HG02588 (cell line): ENCODE results near the gene FGGY.
"Not testable (repeated sequence)": the region's sequence is repeated elsewhere in the genome, so short reads cannot be mapped to it uniquely, and the experiment has no call there.

Experiments
- ATAC-seq: cut with Tn5 transposase; IDR thresholded peaks from one replicate; pipeline ENCODE4 v1.9.1; 2021; ENCODE audit warnings: mild to moderate bottlenecking, moderate library complexity; ENCODE audit not compliant: unreplicated experiment

FGGY gene

GRCh38 chr1:59433440-59433813, 136.5 kb downstream of the FGGY start:
- ATAC-seq, result no peak

- ATAC-seq, result no peak
Measured at GRCh38 chr1:59434336-59434735, 137.4 kb downstream of the FGGY start.

DNA sequence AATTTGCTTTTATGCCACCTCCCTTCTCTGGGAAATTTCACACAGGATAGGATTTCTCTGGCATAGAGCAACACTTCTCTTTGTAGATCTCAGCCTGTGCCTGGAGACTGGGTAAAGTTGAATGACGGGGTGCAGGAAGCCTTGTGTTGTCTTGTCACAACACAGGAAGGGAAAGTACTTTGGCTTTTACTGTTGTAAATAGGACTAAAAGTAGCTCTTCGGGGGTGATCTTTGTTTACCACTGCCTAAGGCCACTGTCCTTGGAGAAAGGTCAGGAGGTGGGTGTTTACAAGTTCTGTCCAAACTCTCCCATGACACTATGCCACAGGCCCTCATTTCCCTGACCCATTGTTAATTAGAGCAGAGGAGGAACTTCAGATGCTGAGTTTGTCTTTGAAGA, 139.7 kb downstream of the FGGY start:
- ATAC-seq, result no peak

GRCh38 chr1:59438058-59438560, 141.2 kb downstream of the FGGY start:
- ATAC-seq, result no peak

DNA sequence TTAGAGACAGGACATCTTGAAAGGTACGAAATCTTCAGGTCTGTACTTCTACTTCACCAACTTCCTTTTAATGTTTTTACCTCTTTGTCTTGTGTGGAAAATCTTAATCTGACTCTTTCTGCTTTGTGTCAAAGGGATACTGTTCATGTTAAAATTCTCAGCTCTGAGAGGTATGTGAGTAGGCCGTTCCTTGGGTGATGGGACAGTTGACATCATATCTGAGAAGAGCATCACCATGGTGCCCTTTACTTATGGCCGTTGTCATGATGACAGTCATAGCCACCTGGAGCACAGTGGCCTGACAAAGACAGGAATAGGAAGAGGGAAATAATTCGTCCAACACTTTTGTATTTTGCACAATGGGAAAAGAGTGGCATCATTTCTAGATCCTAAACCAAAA, 145.6 kb downstream of the FGGY start:
- no peak for ATAC-seq

- no peak for ATAC-seq
Measured at GRCh38 chr1:59443310-59443709, 146.4 kb downstream of the FGGY start.

- no peak for ATAC-seq
Measured at GRCh38 chr1:59444520-59444919, 147.6 kb downstream of the FGGY start.

- ATAC-seq, result no peak
Measured at GRCh38 chr1:59445040-59445439, 148.1 kb downstream of the FGGY start.

DNA sequence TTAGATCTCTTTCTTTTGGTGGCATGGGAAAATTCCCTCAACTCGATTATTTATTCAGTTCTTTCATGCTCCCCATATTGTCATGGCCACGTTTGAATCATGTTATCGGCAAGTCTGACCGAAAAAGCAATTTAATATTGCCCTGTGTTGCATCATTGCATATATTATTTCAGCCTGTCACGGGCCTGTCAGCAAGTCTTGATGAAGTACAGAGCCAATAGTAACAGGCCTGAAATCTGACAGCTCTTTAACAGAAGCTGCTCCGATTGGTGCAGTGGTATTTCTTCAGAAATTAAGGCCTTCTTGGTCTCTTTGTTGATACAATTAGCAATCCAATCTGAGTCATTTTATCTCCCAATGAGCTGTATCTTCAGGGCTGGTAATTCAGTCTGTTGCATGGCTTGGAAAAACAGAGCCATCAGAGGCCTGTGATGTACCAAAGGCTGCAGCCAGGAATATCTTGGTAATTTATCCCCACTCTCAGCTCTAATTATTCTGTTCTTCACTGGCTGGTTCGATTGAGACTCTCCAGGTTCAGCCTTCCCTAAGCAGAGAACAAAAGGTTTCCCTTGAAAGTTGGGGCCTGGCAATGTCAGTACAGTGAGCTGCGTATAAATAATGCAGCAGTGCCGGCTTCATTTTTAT, 149.5 kb downstream of the FGGY start:
- no peak for ATAC-seq

DNA sequence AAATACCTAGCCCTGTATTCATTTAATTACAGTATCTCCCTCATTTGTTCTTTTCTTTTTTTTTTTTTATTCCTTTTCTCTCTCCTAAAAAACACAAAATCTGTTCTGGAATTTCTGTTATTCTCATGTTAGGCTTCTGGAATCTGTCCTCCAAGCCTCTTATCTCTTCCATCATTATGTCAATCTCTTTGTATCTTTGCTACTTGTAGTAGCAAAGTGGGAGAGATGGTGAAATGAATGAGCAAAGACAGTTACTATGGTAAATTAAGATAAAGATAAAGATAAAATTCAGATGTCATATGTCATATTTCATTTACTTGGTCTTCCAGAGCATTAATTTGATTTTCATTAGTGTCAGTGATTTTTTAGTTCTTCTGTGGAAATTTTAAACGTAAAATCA, 155.1 kb downstream of the FGGY start:
- no peak for ATAC-seq

DNA sequence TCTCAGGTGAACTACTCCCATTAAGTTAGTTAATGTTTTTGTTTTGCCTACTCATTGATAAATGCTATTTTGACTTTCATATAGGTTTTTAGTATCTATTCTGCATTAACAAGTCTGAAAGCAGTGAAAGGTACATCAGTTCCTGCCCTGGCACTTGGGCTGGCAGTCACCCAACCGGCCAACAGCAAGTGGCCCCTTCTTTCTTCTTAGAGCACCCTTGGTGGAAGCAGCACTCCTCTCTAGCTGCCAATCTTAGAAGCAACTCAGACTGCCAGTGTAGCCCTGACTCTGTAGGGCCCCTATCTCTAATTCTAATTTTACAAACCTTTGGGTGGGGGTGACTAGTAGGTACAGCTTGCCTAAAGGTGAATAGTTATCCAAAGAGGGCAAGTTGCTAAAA, 155.7 kb downstream of the FGGY start:
- no peak for ATAC-seq

- no peak for ATAC-seq
Measured at GRCh38 chr1:59453297-59453968, 156.5 kb downstream of the FGGY start.

- no peak for ATAC-seq
Measured at GRCh38 chr1:59455206-59455605, 158.3 kb downstream of the FGGY start.

GRCh38 chr1:59457786-59458185, 160.9 kb downstream of the FGGY start:
- no peak for ATAC-seq

DNA sequence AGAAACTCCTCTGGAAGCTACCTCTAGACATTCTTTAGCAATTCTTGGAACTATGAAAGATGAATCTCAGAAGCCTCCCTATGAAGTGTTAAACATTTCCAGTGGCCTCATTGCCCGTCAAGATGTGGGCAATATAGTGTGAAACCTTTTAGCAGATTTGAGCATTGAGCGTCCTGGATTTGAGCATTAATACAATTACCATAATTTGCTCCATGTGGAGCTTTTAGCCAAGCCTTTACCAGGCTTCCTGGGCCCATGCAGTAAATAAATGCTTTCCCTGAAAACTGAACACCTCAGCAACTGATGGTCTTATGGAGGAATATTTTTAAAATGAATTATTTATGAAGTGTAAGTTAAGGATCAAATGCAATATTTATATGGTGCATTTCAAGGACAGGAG, 162.0 kb downstream of the FGGY start:
- no peak for ATAC-seq

DNA sequence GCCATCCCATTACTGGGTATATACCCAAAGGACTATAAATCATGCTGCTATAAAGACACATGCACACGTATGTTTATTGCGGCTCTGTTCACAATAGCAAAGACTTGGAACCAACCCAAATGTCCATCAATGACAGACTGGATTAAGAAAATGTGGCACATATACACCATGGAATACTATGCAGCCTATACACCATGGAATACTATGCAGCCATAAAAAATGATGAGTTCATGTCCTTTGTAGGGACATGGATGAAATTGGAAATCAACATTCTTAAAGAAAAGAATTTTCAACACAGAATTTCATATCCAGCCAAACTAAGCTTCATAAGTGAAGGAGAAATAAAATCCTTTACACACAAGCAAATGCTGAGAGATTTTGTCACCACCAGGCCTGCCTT, 166.0 kb downstream of the FGGY start:
- not testable (repeated sequence) for ATAC-seq

DNA sequence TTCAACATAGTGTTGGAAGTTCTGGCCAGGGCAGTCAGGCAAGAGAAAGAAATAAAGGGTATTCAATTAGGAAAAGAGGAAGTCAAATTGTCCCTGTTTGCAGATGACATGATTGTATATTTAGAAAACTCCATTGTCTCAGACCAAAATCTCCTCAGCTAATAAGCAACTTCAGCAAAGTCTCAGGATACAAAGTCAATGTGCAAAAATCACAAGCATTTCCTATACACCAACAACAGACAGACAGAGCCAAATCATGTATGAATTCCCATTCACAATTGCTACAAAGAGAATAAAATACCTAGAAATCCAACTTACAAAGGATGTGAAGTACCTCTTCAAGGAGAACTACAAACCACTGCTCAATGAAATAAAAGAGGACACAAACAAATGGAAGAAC, 168.6 kb downstream of the FGGY start:
- not testable (repeated sequence) for ATAC-seq

GRCh38 chr1:59468828-59469428, 172.0 kb downstream of the FGGY start:
- no peak for ATAC-seq

DNA sequence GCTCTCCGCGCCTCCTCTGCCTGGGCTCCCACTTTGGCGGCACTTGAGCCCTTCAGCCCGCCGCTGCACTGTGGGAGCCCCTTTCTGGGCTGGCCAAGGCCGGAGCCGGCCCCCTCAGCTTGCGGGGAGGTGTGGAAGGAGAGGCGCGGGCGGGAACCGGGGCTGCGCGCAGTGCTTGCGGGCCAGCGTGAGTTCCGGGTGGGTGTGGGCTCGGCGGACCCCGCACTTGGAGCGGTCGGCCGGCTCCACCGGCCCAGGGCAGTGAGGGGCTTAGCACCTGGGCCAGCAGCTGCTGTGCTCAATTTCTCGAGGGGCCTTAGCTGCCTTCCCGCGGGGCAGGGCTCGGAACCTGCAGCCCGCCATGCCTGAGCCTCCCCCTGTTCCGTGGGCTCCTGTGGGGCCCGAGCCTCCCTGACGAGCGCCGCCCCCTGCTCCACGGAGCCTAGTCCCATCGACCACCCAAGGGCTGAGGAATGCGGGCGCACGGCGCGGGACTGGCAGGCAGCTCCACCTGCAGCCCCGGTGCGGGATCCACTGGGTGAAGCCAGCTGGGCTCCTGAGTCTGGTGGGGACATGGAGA, 175.2 kb downstream of the FGGY start:
- not testable (repeated sequence) for ATAC-seq

GRCh38 chr1:59473831-59474230, 176.9 kb downstream of the FGGY start:
- no peak for ATAC-seq

GRCh38 chr1:59474496-59474895, 177.6 kb downstream of the FGGY start:
- no peak for ATAC-seq

- ATAC-seq, result no peak
Measured at GRCh38 chr1:59475737-59476136, 178.8 kb downstream of the FGGY start.
